Measurements from ENCODE around the gene GASK1A. TPM values are rescaled to one million over a fixed set of nuclear protein-coding genes. Genes with fewer than 3 reads are reported as not detected.

The GASK1A gene
- total RNA-seq, 1 experiment from 2014 or later: 5.4 TPM

- Histone ChIP-seq H4K8ac (replicated peaks; ENCODE audit: insufficient read length, low read depth, low read length) (no peak overlapping the region), H3K79me2 (ENCODE audit: insufficient read depth, low read length) (no peaks in the 10 kb centered on the region), H3K4me1 (ENCODE audit: insufficient read depth, low read length) (no peaks in the 10 kb centered on the region), H2BK15ac (ENCODE audit: low read depth, low read length) (no peak overlapping the region), H3K4me2 (ENCODE audit: insufficient read depth, insufficient read length, low read length) (no peak overlapping the region), H3K9ac (ENCODE audit: extremely low read depth, insufficient read length, low read length) (no peak overlapping the region), H3T11ph (ENCODE audit: low read length) (no peak overlapping the region), H2BK120ac (ENCODE audit: low read depth, low read length, poor library complexity, severe bottlenecking) (no peak overlapping the region), H3K23me2 (ENCODE audit: insufficient read length, low read depth, low read length, poor library complexity, severe bottlenecking) (no peaks in the 10 kb centered on the region), H3K4ac (ENCODE audit: low read depth, low read length) (no peak overlapping the region), H2AK5ac (ENCODE audit: insufficient read length, low read length) (no peak overlapping the region), H3K18ac (ENCODE audit: insufficient read length, low read depth, low read length) (no peak overlapping the region), H3K14ac (ENCODE audit: insufficient read depth, low read length) (no peak overlapping the region), H3K79me1 (ENCODE audit: insufficient read depth, low read depth, low read length, poor library complexity, severe bottlenecking) (no peaks in the 10 kb centered on the region), H3K9me3 (ENCODE audit: control insufficient read depth, low read depth, low read length) (no peaks in the 10 kb centered on the region), H3K23ac (ENCODE audit: insufficient read length, low read depth, low read length) (no peak overlapping the region), H4K91ac (ENCODE audit: insufficient read length, low read depth, low read length) (no peak overlapping the region), H3K56ac (ENCODE audit: insufficient read length, low read depth, low read length) (no peak overlapping the region), H2BK12ac (ENCODE audit: insufficient read length, low read depth, low read length) (no peak overlapping the region), H2BK20ac (ENCODE audit: low read depth, low read length, poor library complexity, severe bottlenecking) (no peak overlapping the region), H2BK5ac (ENCODE audit: insufficient read length, low read length) (no peak overlapping the region), H3K27ac (ENCODE audit: insufficient read length, low read depth, low read length) (no peak overlapping the region), H4K20me1 (ENCODE audit: control insufficient read depth, insufficient read depth, insufficient read length) (no peaks in the 10 kb centered on the region), H4K5ac (ENCODE audit: insufficient read length, low read depth, low read length) (no peak overlapping the region), H3K27me3 (ENCODE audit: insufficient read depth, low read length) (no peaks in the 10 kb centered on the region), H2AFZ (ENCODE audit: low read length) (no peak overlapping the region)
- DNase-seq: no peak
- Mint-ChIP-seq H3K27ac (no peak overlapping the region), H3K4me3 (no peak overlapping the region; a peak in 1 of 5 replicates), H3K9me3 (0 out of 5 replicates have a peak, but pooled peaks cover 2 to 4% of the 10 kb centered on the region in 2 experiments), H3K4me1 (no peaks in the 10 kb centered on the region), H3K27me3 (ENCODE audit: low read depth) (peaks cover 1% of the 10 kb centered on the region), H3K36me3 (ENCODE audit: insufficient read depth in 1 of 3, low read depth in 3 of 3) (peaks cover 14 to 20% (median 15%) of the 10 kb centered on the region in 3 experiments)
- no peak for TF ChIP-seq CTCF (conservative IDR thresholded peaks at IDR 0.05)
- WGBS (ENCODE audit: extremely low coverage, insufficient read length, low lambda C conversion rate): no CpG with 5 or more reads among the region's 5 CpGs
These were observed 96.0 kb downstream of the GASK1A start for GRCh38 chr3:43074901-43075689.

Measured in H9 (cell line).